Lower leg skin (tissue), 4 donors: ENCODE results near the gene SKIC2. TPM values are rescaled to one million over a fixed set of nuclear protein-coding genes. Genes with fewer than 3 reads are reported as not detected.
"Not testable (repeated sequence)": the region's sequence is repeated elsewhere in the genome, so short reads cannot be mapped to it uniquely, and the experiment has no call there.

Source experiments
- DNase-seq, 2 donors: peaks; one replicate each; pipeline ENCODE4 v3.0.0-alpha.2; 2019; ENCODE audit warnings: low spot score in 2 of 2
- H3K4me3 ChIP-seq: fragments of 200-600 bp; sonication (generic); 2 replicates; pipeline ENCODE4 v1.5.1; 2017; ENCODE audit warnings: mild to moderate bottlenecking, low read depth; ENCODE audit not compliant: poor library complexity, severe bottlenecking
- CTCF ChIP-seq, 3 donors: fragments of 450-650 bp; IDR thresholded peaks; one replicate each; pipeline ENCODE4 v1.5.1; 2016; ENCODE audit warnings: antibody characterized with exemption in 3 of 3, mild to moderate bottlenecking in 3 of 3, moderate library complexity in 2 of 3
- POLR2A ChIP-seq, 2 donors: fragments of 450-650 bp; IDR thresholded peaks; one replicate each; pipeline ENCODE4 v1.6.1; 2016 to 2017; ENCODE audit warnings: antibody characterized with exemption in 2 of 2, mild to moderate bottlenecking in 1 of 2, moderate library complexity in 1 of 2
- WGBS, 2 donors: methylation state at CpG; one replicate each; pipeline ENCODE4 v1.1.5; 2018; 5-methylcytosine and 5-hydroxymethylcytosine counted together
- intact Hi-C: fragments of 100-400 bp; cut with DNase I; formaldehyde crosslinking; loops from one replicate; pipeline ENCODE4 v1.15.0; 2023; ENCODE audit warnings: low total_unique reads
- total RNA-seq, 4 donors: library from RNA; depleted of rRNA; stranded (reverse); fragments of >200 nt; gene quantifications; one replicate each; pipeline ENCODE4 v1.1.0, GENCODE V29; 2016

The SKIC2 gene
- total RNA-seq, result 10 to 100 TPM; 23.3 to 57.8 (median 32.3) TPM

GRCh38 chr6:31958741-31959739 lies at the start of gene SKIC2, which contains the start of gene NELFE:
Gene SKIC2, plus strand, starts transcription at chr6:31959175. Its CDS starts 18 bp downstream, at chr6:31959193.
Gene NELFE, minus strand, starts transcription at chr6:31958971. Its CDS starts 525 bp downstream, at chr6:31958446.
- WGBS, 2 donors, result 0 to 1% methylated on average over 59 of the region's 59 CpGs
- peak; percentile 96 to 100 for DNase-seq
- TF ChIP-seq POLR2A (IDR thresholded peaks at IDR 0.05) (peak in 1 of 2 donors; percentile 22), CTCF (IDR thresholded peaks at IDR 0.05) (no peak)
- peak within 1 kb of the TSS; percentile 69 for H3K4me3 ChIP-seq
- intact Hi-C loops, result no loop called here

GRCh38 chr6:31909298-31909697 lies 49.7 kb upstream of the SKIC2 start:
- DNase-seq, intact Hi-C loops, H3K4me3 ChIP-seq: not testable (repeated sequence)
- 79 to 83% methylated on average over 7 of the region's 7 CpGs for WGBS, 2 donors

- WGBS, 2 donors, result 76 to 77% methylated on average over 11 of the region's 11 CpGs
- no peak for DNase-seq
- TF ChIP-seq CTCF (IDR thresholded peaks at IDR 0.05) (no peak), POLR2A (IDR thresholded peaks at IDR 0.05) (no peak)
- intact Hi-C loops, result no loop called here
- no peak overlapping the region for H3K4me3 ChIP-seq
These were observed 47.0 kb upstream of the SKIC2 start for GRCh38 chr6:31911826-31912585.

GRCh38 chr6:31915351-31915750 lies 43.6 kb upstream of the SKIC2 start:
- DNase-seq, result no peak
- no peak overlapping the region for H3K4me3 ChIP-seq
- intact Hi-C loops, result no loop called here
- TF ChIP-seq CTCF (IDR thresholded peaks at IDR 0.05) (no peak), POLR2A (IDR thresholded peaks at IDR 0.05) (no peak)

- intact Hi-C loops, result no loop called here
- H3K4me3 ChIP-seq, result no peak overlapping the region
- WGBS, 2 donors, result 67 to 69% methylated on average over 6 of the region's 6 CpGs
- no peak for TF ChIP-seq CTCF (IDR thresholded peaks at IDR 0.05)
- no peak for TF ChIP-seq POLR2A (IDR thresholded peaks at IDR 0.05)
- no peak for DNase-seq
These were observed 43.2 kb upstream of the SKIC2 start for GRCh38 chr6:31915756-31916155.
